Stomach (tissue), 9 donors: ENCODE data around the gene TMEM43. TPM values are rescaled to one million over a fixed set of nuclear protein-coding genes. Genes with fewer than 3 reads are reported as not detected.

Experiments
- DNase-seq, 2 donors: peaks; one replicate each; pipeline versions ENCODE4 v3.0.0 to v3.0.0-alpha.2; 2013 to 2019
- H3K27ac ChIP-seq, 5 donors: fragments of 200-600 bp in 4 of 5; sonication (generic) in 4 of 5; one replicate each; pipeline ENCODE4 v1.5.1; 2013 to 2019; ENCODE audit warnings: mild to moderate bottlenecking in 1 of 5, moderate library complexity in 1 of 5
- H3K27me3 ChIP-seq, 3 donors: fragments of 200-600 bp; sonication (generic); one replicate each; pipeline ENCODE4 v1.5.1; 2017 to 2019; ENCODE audit warnings: mixed run types in 1 of 3
- H3K36me3 ChIP-seq, 4 donors: fragments of 200-600 bp; sonication (generic); 1 replicate in 3 of 4; 2 replicates in 1 of 4; pipeline ENCODE4 v1.5.1; 2016 to 2019
- H3K4me1 ChIP-seq, 4 donors: fragments of 200-600 bp; sonication (generic); one replicate each; pipeline ENCODE4 v1.5.1; 2016 to 2019
- H3K4me3 ChIP-seq, 4 donors: fragments of 200-600 bp; sonication (generic) in 3 of 4; one replicate each; pipeline ENCODE4 v1.5.1; 2016 to 2019; ENCODE audit warnings: mild to moderate bottlenecking in 1 of 4
- H3K9me3 ChIP-seq, 4 donors: fragments of 200-600 bp; sonication (generic); one replicate each; pipeline ENCODE4 v1.5.1; 2016 to 2019
- CTCF ChIP-seq, 7 experiments: fragments of 450-650 bp in 4 of 7; fragments of 200-600 bp in 3 of 7; sonication (generic) in 3 of 7; IDR thresholded peaks; one replicate each; pipeline ENCODE4 v1.5.1; 2016 to 2019; ENCODE audit warnings: antibody characterized with exemption in 7 of 7, control low read depth in 2 of 7, mild to moderate bottlenecking in 1 of 7
- EP300 ChIP-seq: sonication (generic); formaldehyde crosslinking; IDR thresholded peaks from one replicate; pipeline ENCODE4 v1.6.1; 2017; ENCODE audit warnings: antibody characterized with exemption
- POLR2A ChIP-seq, 4 donors: fragments of 450-650 bp; IDR thresholded peaks; one replicate each; pipeline ENCODE4 v1.6.1; 2016; ENCODE audit warnings: antibody characterized with exemption in 4 of 4, control low read depth in 2 of 4, mild to moderate bottlenecking in 1 of 4, moderate library complexity in 1 of 4
- POLR2AphosphoS5 ChIP-seq, 3 donors: sonication (generic); formaldehyde crosslinking; IDR thresholded peaks; one replicate each; pipeline ENCODE4 v1.6.1; 2016; ENCODE audit warnings: antibody characterized with exemption in 3 of 3
- WGBS, 5 donors: extraction: QIAGEN DNeasy Blood & Tissue Kit in 3 of 5; methylation state at CpG; one replicate each; pipeline versions ENCODE4 v1.1.5 to v1.1.7; 2013 to 2018; 5-methylcytosine and 5-hydroxymethylcytosine counted together
- intact Hi-C: fragments of 100-400 bp; cut with DNase I; formaldehyde crosslinking; loops from one replicate; pipeline ENCODE4 v1.15.1; 2023; ENCODE audit warnings: low total_unique reads
- polyA plus RNA-seq, 3 donors: library from polyadenylated mRNA; stranded (reverse); fragments of 200-250 nt; gene quantifications; one replicate each; pipeline ENCODE4 v1.2.3, GENCODE V29; 2013
- total RNA-seq, 5 donors: library from RNA; depleted of rRNA; stranded (reverse); fragments of >200 nt; gene quantifications; one replicate each; pipeline versions ENCODE4 v1.1.0 to v1.2.3, GENCODE V29; 2014 to 2016
- donor health status: healthy with polysubstance abuse.
- donor health status: Bipolar disorder and iron deficiency.
- donor health status: healthy.

Gene TMEM43
- total and polyA plus RNA-seq, 8 donors: 12.6 to 67.4 (median 37.3) TPM

GRCh38 chr3:14143271-14144225, 18.7 kb downstream of the TMEM43 start:
- intact Hi-C loops: no loop called here
- peak overlapping the region in 1 of 4 donors; percentile 9 for H3K4me3 ChIP-seq

GRCh38 chr3:14144423-14145075, 19.7 kb downstream of the TMEM43 start:
- 9 to 12% (median 11%) methylated on average over 7 of the region's 7 CpGs for WGBS, 5 donors
- Histone ChIP-seq H3K4me3 (peak overlapping the region in 3 of 4 donors; percentile 7 to 18 (median 15)), H3K4me1 (peaks cover 22 to 46% (median 33%) of the 10 kb centered on the region in 4 donors)

More at GRCh38 chr3:14143271-14144225, 18.7 kb downstream of the TMEM43 start:
- Histone ChIP-seq H3K27me3 (no peaks in the 10 kb centered on the region), H3K27ac (peak overlapping the region; percentile 47 to 92 (median 85)), H3K36me3 (peaks cover 43 to 78% (median 76%) of the 10 kb centered on the region in 4 donors), H3K9me3 (no peaks in the 10 kb centered on the region), H3K4me1 (peaks cover 22 to 46% (median 33%) of the 10 kb centered on the region in 4 donors)
- DNase-seq: peak in 1 of 2 donors; percentile 64
- TF ChIP-seq CTCF (IDR thresholded peaks at IDR 0.05): no peak
- peak; percentile 61 to 81 (median 77) for TF ChIP-seq POLR2AphosphoS5 (IDR thresholded peaks at IDR 0.05)
- TF ChIP-seq POLR2A (IDR thresholded peaks at IDR 0.05): no peak
- TF ChIP-seq EP300: peak; percentile 53
- WGBS, 5 donors: 51 to 68% (median 60%) methylated on average over 7 of the region's 7 CpGs

GRCh38 chr3:14145236-14145635, 20.4 kb downstream of the TMEM43 start:
- H3K27ac ChIP-seq: peak overlapping the region in 4 of 5 donors; percentile 81 to 92 (median 88)
- no peak for TF ChIP-seq POLR2A (IDR thresholded peaks at IDR 0.05)
- TF ChIP-seq EP300: no peak
- no peak for TF ChIP-seq CTCF (IDR thresholded peaks at IDR 0.05)
- no peak for TF ChIP-seq POLR2AphosphoS5 (IDR thresholded peaks at IDR 0.05)
- H3K36me3 ChIP-seq: peaks cover 35 to 74% (median 72%) of the 10 kb centered on the region in 4 donors
- peaks cover 22 to 46% (median 33%) of the 10 kb centered on the region in 4 donors for H3K4me1 ChIP-seq
- peak in 1 of 2 donors; percentile 19 for DNase-seq
- H3K4me3 ChIP-seq: no peak overlapping the region
- intact Hi-C loops: no loop called here
- H3K9me3 ChIP-seq: no peaks in the 10 kb centered on the region
- 85 to 94% (median 92%) methylated on average over 9 of the region's 9 CpGs for WGBS, 5 donors
- no peaks in the 10 kb centered on the region for H3K27me3 ChIP-seq

More at GRCh38 chr3:14144423-14145075, 19.7 kb downstream of the TMEM43 start:
- peak; percentile 67 to 97 for DNase-seq
- Histone ChIP-seq H3K9me3 (no peaks in the 10 kb centered on the region), H3K27ac (peak overlapping the region; percentile 81 to 92 (median 85)), H3K27me3 (no peaks in the 10 kb centered on the region), H3K36me3 (peaks cover 35 to 75% (median 73%) of the 10 kb centered on the region in 4 donors)
- TF ChIP-seq EP300 (no peak), CTCF (IDR thresholded peaks at IDR 0.05) (no peak), POLR2AphosphoS5 (IDR thresholded peaks at IDR 0.05) (peak; percentile 55 to 88 (median 68))
- intact Hi-C loops: no loop called here
